Measurements from ENCODE around the gene NDUFA5.

Gene NDUFA5

DNA sequence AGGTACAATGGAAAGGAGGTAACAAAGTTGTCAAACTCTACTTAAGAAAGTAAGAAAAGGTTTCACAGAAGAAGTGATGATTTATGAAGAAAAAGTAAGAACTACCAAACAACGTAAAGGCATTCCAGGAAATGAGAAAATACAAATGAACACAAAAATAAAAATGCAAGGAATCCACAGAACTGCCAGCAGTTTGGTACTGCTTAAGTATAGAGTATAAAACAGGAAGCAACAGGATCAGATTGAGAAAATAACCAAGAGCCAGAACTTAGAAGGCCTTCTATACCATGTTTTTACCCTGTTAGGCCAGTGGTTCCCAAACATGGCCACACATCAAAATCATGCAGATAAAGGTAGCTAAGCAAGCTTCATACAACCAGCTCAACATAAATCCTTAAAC lies 9.2 kb downstream of the NDUFA5 start:
- POLR2A ChIA-PET: no interaction called here
- CTCF ChIA-PET: no interaction called here
- DNase-seq (ENCODE audit: extremely low spot score): no peak
- TF ChIP-seq TARDBP (IDR thresholded peaks at IDR 0.05) (no peak), ARNT (IDR thresholded peaks at IDR 0.05) (no peak), FOXA1 (IDR thresholded peaks at IDR 0.05) (no peak), L3MBTL2 (conservative IDR thresholded peaks at IDR 0.05) (no peak)

DNA sequence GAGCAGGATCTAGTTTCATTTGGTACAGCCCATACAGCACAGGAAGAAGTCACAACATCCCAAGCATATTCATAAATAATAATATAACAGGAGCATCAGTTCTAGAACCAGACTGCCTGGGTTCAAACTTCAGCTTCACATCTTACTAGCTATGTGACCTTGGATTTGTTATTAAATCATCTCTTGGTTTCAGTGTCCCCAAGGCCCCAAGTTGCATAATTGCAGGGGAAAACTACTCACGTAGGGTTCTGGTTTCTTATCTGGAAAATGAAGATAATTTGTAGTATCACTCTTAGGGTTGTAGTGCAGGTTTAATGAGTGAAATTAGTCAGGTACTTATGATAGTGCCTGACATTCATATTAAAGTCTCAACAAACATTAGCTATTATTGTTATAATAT lies 17.7 kb downstream of the NDUFA5 start:
- ChIA-PET CTCF (no interaction called here), POLR2A (interaction anchor here (0.9 kb wide), 1 partner anchor 18 kb away, joined by 5 read pairs; the partner anchor contains the start of gene NDUFA5)
- DNase-seq (ENCODE audit: extremely low spot score): no peak
- TF ChIP-seq, protein P1, sequence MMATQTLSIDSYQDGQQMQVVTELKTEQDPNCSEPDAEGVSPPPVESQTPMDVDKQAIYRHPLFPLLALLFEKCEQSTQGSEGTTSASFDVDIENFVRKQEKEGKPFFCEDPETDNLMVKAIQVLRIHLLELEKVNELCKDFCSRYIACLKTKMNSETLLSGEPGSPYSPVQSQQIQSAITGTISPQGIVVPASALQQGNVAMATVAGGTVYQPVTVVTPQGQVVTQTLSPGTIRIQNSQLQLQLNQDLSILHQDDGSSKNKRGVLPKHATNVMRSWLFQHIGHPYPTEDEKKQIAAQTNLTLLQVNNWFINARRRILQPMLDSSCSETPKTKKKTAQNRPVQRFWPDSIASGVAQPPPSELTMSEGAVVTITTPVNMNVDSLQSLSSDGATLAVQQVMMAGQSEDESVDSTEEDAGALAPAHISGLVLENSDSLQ (IDR thresholded peaks at IDR 0.05): no peak
- no peak for TF ChIP-seq ZNF384 (IDR thresholded peaks at IDR 0.05)
- no peak for TF ChIP-seq FOXA1 (IDR thresholded peaks at IDR 0.05)
- no peak for TF ChIP-seq SP1 (IDR thresholded peaks at IDR 0.05)
- TF ChIP-seq FOXM1 (IDR thresholded peaks at IDR 0.05; ENCODE audit: borderline replicate concordance): no peak
- TF ChIP-seq HDGF (IDR thresholded peaks at IDR 0.05; ENCODE audit: borderline replicate concordance): no peak
- TF ChIP-seq BHLHE40 (IDR thresholded peaks at IDR 0.05; ENCODE audit: borderline replicate concordance): no peak
- no peak for TF ChIP-seq ELF4 (IDR thresholded peaks at IDR 0.05)
- TF ChIP-seq FOXK2 (IDR thresholded peaks at IDR 0.05): no peak
- no peak for TF ChIP-seq NFRKB (IDR thresholded peaks at IDR 0.05)
- no peak for TF ChIP-seq LEF1 (IDR thresholded peaks at IDR 0.05; ENCODE audit: borderline replicate concordance)
- TF ChIP-seq ARNT (IDR thresholded peaks at IDR 0.05): no peak
- TF ChIP-seq TARDBP (IDR thresholded peaks at IDR 0.05): no peak
- TF ChIP-seq CTBP1 (IDR thresholded peaks at IDR 0.05; ENCODE audit: borderline replicate concordance): no peak
- no peak for TF ChIP-seq L3MBTL2 (conservative IDR thresholded peaks at IDR 0.05)
- TF ChIP-seq SUZ12 (IDR thresholded peaks at IDR 0.05): no peak

DNA sequence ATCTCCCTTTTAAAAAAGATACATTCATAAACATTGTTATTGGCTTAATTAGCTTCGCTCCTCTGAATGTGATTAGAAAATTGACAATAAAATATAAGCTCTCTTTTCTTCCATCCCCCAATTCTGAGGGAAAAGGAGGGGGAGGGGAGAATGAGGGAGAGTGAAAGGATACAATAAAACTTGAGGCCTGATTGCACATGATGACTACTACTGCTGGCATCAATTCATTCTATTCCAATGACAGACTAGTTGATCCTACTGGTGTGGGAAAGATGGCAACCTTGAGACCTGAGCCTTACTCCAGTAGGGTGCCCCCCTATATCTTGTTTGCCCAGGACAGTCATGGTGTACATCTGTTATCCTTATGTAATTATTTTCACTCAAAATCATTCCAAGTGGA lies 18.7 kb downstream of the NDUFA5 start:
- CTCF ChIA-PET: no interaction called here
- POLR2A ChIA-PET: interaction anchor here (0.9 kb wide), 1 partner anchor 19 kb away, joined by 5 read pairs; the partner anchor contains the start of gene NDUFA5
- no peak for DNase-seq (ENCODE audit: extremely low spot score)
- no peak for TF ChIP-seq ARNT (IDR thresholded peaks at IDR 0.05)
- TF ChIP-seq ELF4 (IDR thresholded peaks at IDR 0.05): no peak
- TF ChIP-seq SUZ12 (IDR thresholded peaks at IDR 0.05): no peak
- TF ChIP-seq FOXK2 (IDR thresholded peaks at IDR 0.05): no peak

DNA sequence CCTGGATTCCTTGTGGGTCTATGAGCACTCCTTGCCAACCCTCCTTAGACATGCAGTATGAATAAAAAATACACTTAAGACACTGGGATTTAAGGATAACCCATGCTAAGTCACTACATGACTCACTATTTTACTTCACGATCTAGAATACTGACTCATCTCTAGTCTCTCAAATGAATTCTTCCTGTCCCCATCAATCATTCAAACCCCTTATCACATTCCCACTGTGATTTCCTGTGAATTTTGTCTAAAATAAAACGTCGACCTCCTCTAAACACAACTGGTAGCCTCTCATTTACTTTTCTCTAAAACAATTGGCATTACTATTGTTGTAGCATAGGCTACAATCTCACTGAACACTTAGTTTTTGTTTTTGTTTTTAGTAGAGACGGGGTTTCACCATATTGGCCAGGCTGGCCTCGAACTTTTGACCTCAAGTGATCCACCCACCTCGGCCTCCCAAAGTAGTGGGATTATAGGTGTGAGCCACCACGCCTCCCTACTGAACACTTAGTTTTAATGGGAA lies 19.4 kb downstream of the NDUFA5 start:
- ChIA-PET CTCF (interaction anchor here (0.6 to 0.7 kb wide), 2 partner anchors 49 to 211 kb away, joined by 3 read pairs; no protein-coding TSS in a partner anchor), POLR2A (no interaction called here)

DNA sequence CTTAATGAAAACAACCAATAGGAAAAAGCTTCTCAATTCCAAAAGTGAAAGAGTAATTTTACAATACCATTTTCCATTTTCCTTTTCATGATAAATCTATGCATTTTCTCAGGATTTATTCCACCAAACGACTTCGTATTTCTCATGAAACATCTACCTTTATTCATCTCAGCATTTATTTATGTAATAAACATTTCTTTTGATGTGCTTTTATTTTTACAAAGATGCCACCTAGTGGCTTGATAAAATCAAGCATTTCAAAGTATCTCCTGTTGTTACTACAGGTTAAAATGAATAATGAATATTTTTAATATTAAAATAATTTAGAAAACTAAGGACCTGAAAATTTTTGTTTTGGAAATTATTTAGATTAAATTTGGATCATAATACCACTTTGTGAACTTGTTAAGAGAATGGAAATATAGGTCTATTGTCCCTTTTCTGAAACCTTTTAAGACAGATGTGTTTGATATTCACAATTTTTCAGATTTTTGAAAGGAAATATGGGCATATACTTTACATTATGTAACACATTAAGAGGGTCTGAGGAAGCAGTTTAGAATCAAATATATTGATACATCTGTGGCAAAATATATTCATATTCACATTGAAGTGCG lies 20.5 kb downstream of the NDUFA5 start:
- TF ChIP-seq TARDBP (IDR thresholded peaks at IDR 0.05): no peak
- no peak for TF ChIP-seq ZNF384 (IDR thresholded peaks at IDR 0.05)
- TF ChIP-seq NFRKB (IDR thresholded peaks at IDR 0.05): no peak
- no peak for TF ChIP-seq FOXK2 (IDR thresholded peaks at IDR 0.05)
- TF ChIP-seq CTBP1 (IDR thresholded peaks at IDR 0.05; ENCODE audit: borderline replicate concordance): no peak
- TF ChIP-seq SP1 (IDR thresholded peaks at IDR 0.05): no peak
- no peak for TF ChIP-seq SUZ12 (IDR thresholded peaks at IDR 0.05)
- TF ChIP-seq LEF1 (IDR thresholded peaks at IDR 0.05; ENCODE audit: borderline replicate concordance): no peak
- no peak for TF ChIP-seq ELF4 (IDR thresholded peaks at IDR 0.05)
- TF ChIP-seq HDGF (IDR thresholded peaks at IDR 0.05; ENCODE audit: borderline replicate concordance): no peak
- no peak for TF ChIP-seq FOXM1 (IDR thresholded peaks at IDR 0.05; ENCODE audit: borderline replicate concordance)
- TF ChIP-seq, protein P1 (IDR thresholded peaks at IDR 0.05): no peak
- TF ChIP-seq L3MBTL2 (conservative IDR thresholded peaks at IDR 0.05): no peak
- no peak for TF ChIP-seq BHLHE40 (IDR thresholded peaks at IDR 0.05; ENCODE audit: borderline replicate concordance)
- no peak for TF ChIP-seq FOXA1 (IDR thresholded peaks at IDR 0.05)
- no peak for TF ChIP-seq ARNT (IDR thresholded peaks at IDR 0.05)
- POLR2A ChIA-PET: no interaction called here
- CTCF ChIA-PET: interaction anchor here (0.7 kb wide), 1 partner anchor 209 kb away, joined by 3 read pairs; no protein-coding TSS in a partner anchor
- DNase-seq (ENCODE audit: extremely low spot score): no peak

More for the DNA sequence above, 19.4 kb downstream of the NDUFA5 start:
- no peak for DNase-seq (ENCODE audit: extremely low spot score)
- TF ChIP-seq BHLHE40 (IDR thresholded peaks at IDR 0.05; ENCODE audit: borderline replicate concordance) (no peak), NFRKB (IDR thresholded peaks at IDR 0.05) (no peak)
- TF ChIP-seq, protein P1 (IDR thresholded peaks at IDR 0.05): peak; percentile 42; the same call in 1 of the 2 replicates

DNA sequence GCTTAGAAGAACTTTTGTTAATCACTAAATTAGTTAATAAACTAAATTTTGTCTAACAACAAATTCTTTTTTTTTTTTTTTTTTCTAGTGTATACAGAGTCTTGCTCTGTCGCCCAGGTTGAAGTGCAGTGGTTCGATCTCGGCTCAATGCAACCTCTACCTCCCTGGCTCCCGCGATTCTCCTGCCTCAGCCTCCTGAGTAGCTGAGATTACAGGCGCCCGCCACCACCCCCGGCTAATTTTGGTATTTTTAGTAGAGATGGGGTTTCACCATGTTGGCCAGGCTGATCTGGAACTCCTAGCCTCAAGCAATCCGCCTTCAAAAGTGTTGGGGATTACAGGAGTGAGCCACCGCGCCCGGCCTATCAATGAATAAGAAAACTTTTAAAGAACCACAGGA lies 22.1 kb downstream of the NDUFA5 start:
- TF ChIP-seq, protein P1 (IDR thresholded peaks at IDR 0.05): no peak
- no peak for TF ChIP-seq CTBP1 (IDR thresholded peaks at IDR 0.05; ENCODE audit: borderline replicate concordance)
- TF ChIP-seq FOXK2 (IDR thresholded peaks at IDR 0.05): no peak
- no peak for TF ChIP-seq ZNF384 (IDR thresholded peaks at IDR 0.05)
- TF ChIP-seq BHLHE40 (IDR thresholded peaks at IDR 0.05; ENCODE audit: borderline replicate concordance): no peak
- no peak for TF ChIP-seq L3MBTL2 (conservative IDR thresholded peaks at IDR 0.05)
- TF ChIP-seq NFRKB (IDR thresholded peaks at IDR 0.05): no peak
- ChIA-PET POLR2A (no interaction called here), CTCF (interaction anchor here (0.7 to 0.9 kb wide), 3 partner anchors 41 to 61 kb away, joined by 3 to 5 read pairs (median 4); no protein-coding TSS in a partner anchor)
- DNase-seq (ENCODE audit: extremely low spot score): no peak

Data from HEK293T (cell line).